HG03025 (cell line): ENCODE measurements around the gene AUTS2.

Source experiments
- ATAC-seq: cut with Tn5 transposase; IDR thresholded peaks from one replicate; pipeline ENCODE4 v1.9.1; 2021; ENCODE audit warnings: mild to moderate bottlenecking, moderate library complexity; ENCODE audit not compliant: unreplicated experiment, low FRiP score

The AUTS2 gene

GRCh38 chr7:69808391-69808790 is 210.1 kb downstream of the AUTS2 start:
- no peak for ATAC-seq

GRCh38 chr7:69811476-69812308 is 213.4 kb downstream of the AUTS2 start:
- ATAC-seq: no peak

DNA sequence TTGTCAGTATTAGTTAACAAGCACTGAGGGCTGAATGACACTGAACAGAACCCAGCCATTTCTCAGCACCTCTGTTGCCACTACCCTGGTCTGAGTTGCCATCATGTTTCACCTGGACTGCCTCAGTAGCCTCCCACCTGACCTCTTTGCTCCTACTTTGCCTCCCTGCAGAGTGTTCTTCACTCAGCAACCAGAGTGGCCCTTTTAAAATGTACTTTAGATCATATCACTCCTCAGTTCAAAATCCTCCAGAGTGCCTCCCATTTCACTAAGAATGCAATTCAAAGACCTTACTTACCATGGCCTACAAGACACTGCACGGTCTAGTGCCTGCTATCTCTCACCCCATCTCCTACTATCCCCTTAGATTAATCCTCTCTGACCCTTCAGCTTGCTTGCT is 214.5 kb downstream of the AUTS2 start:
- no peak for ATAC-seq

- ATAC-seq: no peak
Observed at GRCh38 chr7:69813637-69814240, 215.5 kb downstream of the AUTS2 start.

GRCh38 chr7:69814421-69814962 is 216.2 kb downstream of the AUTS2 start:
- ATAC-seq: no peak

GRCh38 chr7:69816501-69816900 is 218.2 kb downstream of the AUTS2 start:
- ATAC-seq: no peak

DNA sequence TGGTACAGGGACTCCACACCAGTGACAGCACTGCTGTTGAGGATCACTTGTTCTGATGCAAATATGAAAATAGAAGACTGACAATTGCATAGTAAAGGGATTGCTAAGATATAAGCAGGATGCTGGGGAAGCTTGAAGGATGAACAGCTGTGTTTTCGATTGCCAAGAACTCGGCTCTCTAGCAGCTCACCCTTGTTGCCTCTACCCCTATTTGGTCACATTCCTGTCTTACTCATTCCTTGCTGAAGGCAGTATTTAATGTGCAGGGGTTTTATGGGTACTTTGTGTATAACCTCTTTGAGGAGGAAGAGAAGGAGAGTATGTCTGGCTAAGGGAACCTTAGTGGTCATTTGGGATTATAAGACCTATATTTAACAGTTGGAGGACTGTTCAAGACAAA is 218.8 kb downstream of the AUTS2 start:
- ATAC-seq: no peak

GRCh38 chr7:69817841-69818635 is 219.8 kb downstream of the AUTS2 start:
- ATAC-seq: no peak

DNA sequence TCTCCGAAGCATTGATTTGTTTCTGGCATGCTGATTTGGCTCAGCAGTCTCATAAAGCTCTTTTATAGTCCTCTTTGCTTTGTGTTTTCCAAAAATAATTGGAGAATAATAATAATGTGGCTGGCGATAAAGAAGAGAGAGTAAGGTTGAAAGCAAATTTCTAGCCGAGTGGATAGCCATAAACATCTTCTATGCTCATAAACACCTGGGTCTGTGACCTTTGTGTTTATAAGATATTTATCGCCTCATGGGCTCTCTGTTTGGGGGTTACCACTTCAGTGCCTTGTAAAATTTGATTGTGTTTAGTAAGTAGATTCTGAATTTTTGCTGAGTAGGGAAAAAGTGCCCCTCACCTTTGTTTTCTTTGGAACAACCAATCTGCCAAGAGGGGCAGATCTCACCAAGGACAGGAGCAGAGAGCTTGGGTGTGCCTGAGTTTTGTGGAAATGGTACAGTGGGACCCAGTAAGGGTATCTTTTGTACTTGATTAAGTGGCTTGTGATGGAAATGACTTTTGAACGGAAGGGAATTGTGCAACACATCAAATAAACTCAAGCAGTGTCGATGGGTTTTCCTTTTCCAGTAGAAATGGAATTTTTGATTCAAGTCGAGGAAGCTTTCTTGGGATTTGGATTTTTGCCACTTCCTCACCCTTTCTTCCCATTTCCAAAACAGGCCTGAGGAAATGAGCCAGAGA is 220.5 kb downstream of the AUTS2 start:
- ATAC-seq: no peak

GRCh38 chr7:69819333-69819705 is 221.0 kb downstream of the AUTS2 start:
- ATAC-seq: no peak

- ATAC-seq: no peak
Observed at GRCh38 chr7:69820479-69821192, 222.4 kb downstream of the AUTS2 start.

- no peak for ATAC-seq
Observed at GRCh38 chr7:69822386-69822785, 224.1 kb downstream of the AUTS2 start.

DNA sequence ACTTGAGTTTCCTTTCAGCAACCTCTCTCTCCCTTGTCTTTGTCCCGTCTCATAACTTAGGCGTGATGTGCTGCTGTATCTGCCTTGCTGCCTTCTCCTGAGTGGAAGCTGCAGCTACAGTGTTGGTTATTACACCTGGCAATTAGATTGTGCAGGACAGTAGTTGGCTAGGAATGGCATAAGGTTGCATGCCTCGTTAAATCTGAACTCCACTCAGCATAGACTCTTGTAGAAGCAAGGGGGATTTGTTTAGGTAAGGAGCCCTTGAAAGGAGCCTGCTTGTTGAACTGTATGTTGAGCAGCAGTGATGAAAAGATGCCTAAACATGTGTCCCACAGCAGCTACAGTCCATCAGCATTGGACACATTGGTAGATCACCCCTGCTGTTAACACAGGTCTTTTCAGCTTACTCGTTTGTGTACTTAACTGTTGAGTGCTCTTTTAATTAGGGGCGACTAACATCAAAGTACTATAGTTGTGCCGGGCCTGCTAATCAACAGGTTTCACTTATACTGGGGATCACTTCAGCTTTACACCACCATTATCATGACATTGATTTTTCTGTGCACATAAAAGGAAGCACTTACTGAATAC is 225.0 kb downstream of the AUTS2 start:
- ATAC-seq: no peak

- ATAC-seq: no peak
Observed at GRCh38 chr7:69825113-69825972, 227.1 kb downstream of the AUTS2 start.

DNA sequence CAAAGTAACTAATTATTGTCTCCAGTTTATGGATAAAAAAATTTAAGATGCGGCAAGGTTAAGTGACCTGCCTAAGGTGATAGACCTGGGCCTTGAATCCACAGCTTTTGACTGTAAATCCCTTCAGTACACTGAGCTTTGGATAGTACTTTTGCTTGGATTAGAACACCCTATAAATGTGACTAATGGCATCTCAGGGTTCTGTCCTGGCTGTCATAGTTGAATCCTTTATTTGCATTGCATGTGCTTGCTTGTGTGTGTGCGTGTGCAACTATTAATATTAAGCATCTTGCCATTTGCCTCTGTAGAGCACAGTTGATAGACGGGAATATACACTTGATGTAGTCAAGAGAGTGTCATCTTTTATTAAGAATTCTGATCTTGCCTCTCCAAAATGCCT is 228.0 kb downstream of the AUTS2 start:
- no peak for ATAC-seq

DNA sequence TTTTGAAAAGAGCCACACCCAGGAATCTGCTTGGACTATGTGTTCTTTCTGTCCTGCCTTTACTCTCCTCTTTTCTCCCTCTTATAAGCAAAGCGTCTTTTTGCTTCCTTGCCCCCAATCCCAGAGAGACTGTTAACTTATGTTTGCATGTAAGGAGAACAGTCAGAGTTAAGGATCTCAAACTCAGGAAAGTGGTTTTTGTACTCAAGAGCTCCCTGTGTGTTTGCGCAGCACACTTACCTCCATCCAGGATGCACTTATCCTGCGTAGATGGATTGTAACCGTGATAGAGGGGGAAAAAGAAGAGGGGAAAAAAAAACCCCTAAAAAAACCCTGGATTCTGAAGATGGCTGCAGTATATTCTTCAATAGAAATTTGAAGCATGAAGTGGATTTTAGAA is 228.9 kb downstream of the AUTS2 start:
- no peak for ATAC-seq

GRCh38 chr7:69827558-69827957 is 229.3 kb downstream of the AUTS2 start:
- ATAC-seq: no peak

DNA sequence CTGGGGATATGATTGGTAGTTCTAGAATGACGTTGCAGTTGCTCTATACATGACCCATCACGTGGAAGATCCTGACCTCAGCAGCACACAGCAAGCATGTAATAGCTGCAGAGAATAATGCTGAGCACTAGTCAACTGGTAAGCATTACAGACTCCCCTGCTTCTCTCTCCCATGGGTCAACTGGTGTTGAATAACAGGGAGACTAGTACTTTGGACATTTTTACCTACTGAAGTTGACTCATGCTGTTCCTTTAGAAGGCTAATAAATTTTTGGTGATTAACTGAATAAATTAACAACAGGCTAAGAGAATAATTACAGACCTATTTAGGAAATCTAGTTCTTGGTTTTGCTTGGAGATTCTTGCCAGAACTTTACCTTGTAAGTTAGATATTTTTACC is 234.1 kb downstream of the AUTS2 start:
- no peak for ATAC-seq

DNA sequence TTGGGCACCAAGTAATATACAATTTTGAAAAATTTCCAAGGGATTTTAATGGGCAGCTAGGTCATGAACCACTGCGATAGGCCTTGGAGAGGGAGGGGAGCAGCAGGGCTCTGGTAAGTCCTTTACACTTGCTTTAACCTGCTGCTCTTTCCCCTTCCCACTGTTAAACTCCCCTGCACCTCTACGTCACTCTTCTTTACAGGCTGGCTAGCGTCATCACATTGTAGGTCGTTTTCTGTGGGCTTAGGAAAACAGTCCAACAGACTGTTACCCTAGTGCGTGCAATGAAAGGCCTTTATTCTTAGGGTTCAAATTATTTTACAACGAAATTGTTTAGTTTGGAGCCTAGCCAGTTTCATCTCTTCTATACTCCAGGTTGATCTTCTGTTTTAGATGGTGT is 235.7 kb downstream of the AUTS2 start:
- ATAC-seq: no peak
